ENCODE results near the gene PTPRM.
"Not testable (repeated sequence)": the region's sequence is repeated elsewhere in the genome, so short reads cannot be mapped to it uniquely, and the experiment has no call there.

Gene PTPRM

GRCh38 chr18:7729868-7730267, 162.8 kb downstream of the PTPRM start:
- no peak for DNase-seq

GRCh38 chr18:7730682-7731081, 163.6 kb downstream of the PTPRM start:
- DNase-seq, result no peak

- no peak for DNase-seq
Observed at GRCh38 chr18:7733642-7734041, 166.5 kb downstream of the PTPRM start.

- no peak for DNase-seq
Observed at GRCh38 chr18:7735196-7735595, 168.1 kb downstream of the PTPRM start.

- DNase-seq, result no peak
Observed at GRCh38 chr18:7735626-7736175, 168.6 kb downstream of the PTPRM start.

- DNase-seq, result not testable (repeated sequence)
Observed at GRCh38 chr18:7736526-7736925, 169.4 kb downstream of the PTPRM start.

GRCh38 chr18:7737550-7737949, 170.4 kb downstream of the PTPRM start:
- DNase-seq, result no peak

GRCh38 chr18:7740821-7741220, 173.7 kb downstream of the PTPRM start:
- DNase-seq, result no peak

- no peak for DNase-seq
Observed at GRCh38 chr18:7741640-7742039, 174.5 kb downstream of the PTPRM start.

GRCh38 chr18:7742224-7742623, 175.1 kb downstream of the PTPRM start:
- DNase-seq, result no peak

GRCh38 chr18:7743256-7743655, 176.1 kb downstream of the PTPRM start:
- no peak for DNase-seq

- no peak for DNase-seq
Observed at GRCh38 chr18:7746106-7746505, 179.0 kb downstream of the PTPRM start.

- DNase-seq, result no peak
Observed at GRCh38 chr18:7748251-7749007, 181.3 kb downstream of the PTPRM start.

GRCh38 chr18:7749008-7749405, 181.9 kb downstream of the PTPRM start:
- DNase-seq, result no peak

- DNase-seq, result no peak
Observed at GRCh38 chr18:7749510-7749981, 182.4 kb downstream of the PTPRM start.

- no peak for DNase-seq
Observed at GRCh38 chr18:7750095-7750663, 183.1 kb downstream of the PTPRM start.

GRCh38 chr18:7750966-7751365, 183.8 kb downstream of the PTPRM start:
- DNase-seq, result no peak

- DNase-seq, result no peak
Observed at GRCh38 chr18:7754258-7754657, 187.1 kb downstream of the PTPRM start.

GRCh38 chr18:7754725-7755181, 187.6 kb downstream of the PTPRM start:
- no peak for DNase-seq

GRCh38 chr18:7755753-7756475, 188.8 kb downstream of the PTPRM start:
- no peak for DNase-seq

GRCh38 chr18:7757175-7757574, 190.1 kb downstream of the PTPRM start:
- DNase-seq, result no peak

- no peak for DNase-seq
Observed at GRCh38 chr18:7758764-7759163, 191.6 kb downstream of the PTPRM start.

Measured in NCI-H1105 (cell line).